Spleen (tissue), 11 donors: ENCODE results near the gene GP5. TPM values are rescaled to one million over a fixed set of nuclear protein-coding genes. Genes with fewer than 3 reads are reported as not detected.

Experiments used
- DNase-seq: peaks from one replicate; pipeline ENCODE4 v3.0.0-alpha.2; 2020
- H3K27ac ChIP-seq, 8 donors: fragments of 200-600 bp; sonication (generic) in 7 of 8; 1 replicate in 4 of 8; 2 replicates in 4 of 8; pipeline versions ENCODE4 v1.5.0 to v1.8.0; 2016 to 2021; ENCODE audit warnings: inconsistent platforms in 4 of 8, mild to moderate bottlenecking in 4 of 8, moderate library complexity in 1 of 8
- H3K27me3 ChIP-seq, 7 donors: fragments of 200-600 bp; sonication (generic) in 6 of 7; replicated peaks in 1 of 7; 1 replicate in 4 of 7; 2 replicates in 3 of 7; pipeline versions ENCODE4 v1.5.0 to v1.8.0; 2016 to 2021; ENCODE audit warnings: inconsistent platforms in 3 of 7, mild to moderate bottlenecking in 1 of 7
- H3K36me3 ChIP-seq, 6 donors: fragments of 200-600 bp; sonication (generic) in 5 of 6; 1 replicate in 4 of 6; 2 replicates in 2 of 6; pipeline versions ENCODE4 v1.5.0 to v1.8.0; 2016 to 2021; ENCODE audit warnings: inconsistent platforms in 2 of 6
- H3K4me1 ChIP-seq, 6 donors: fragments of 200-600 bp; sonication (generic) in 5 of 6; 1 replicate in 3 of 6; 2 replicates in 3 of 6; pipeline versions ENCODE4 v1.5.0 to v1.8.0; 2016 to 2021; ENCODE audit warnings: inconsistent platforms in 3 of 6
- H3K4me3 ChIP-seq, 8 donors: fragments of 200-600 bp; sonication (generic) in 7 of 8; 1 replicate in 4 of 8; 2 replicates in 4 of 8; pipeline versions ENCODE4 v1.5.0 to v1.8.0; 2016 to 2021; ENCODE audit warnings: inconsistent platforms in 4 of 8, mild to moderate bottlenecking in 4 of 8, moderate library complexity in 2 of 8
- H3K9me3 ChIP-seq, 8 donors: fragments of 200-600 bp; sonication (generic) in 7 of 8; 1 replicate in 4 of 8; 2 replicates in 4 of 8; pipeline versions ENCODE4 v1.5.0 to v1.8.0; 2016 to 2021; ENCODE audit warnings: inconsistent platforms in 4 of 8
- POLR2A ChIP-seq, 3 donors: fragments of 450-650 bp; IDR thresholded peaks; one replicate each; pipeline ENCODE4 v1.5.1; 2017; ENCODE audit warnings: antibody characterized with exemption in 3 of 3, mild to moderate bottlenecking in 1 of 3
- POLR2AphosphoS5 ChIP-seq, 3 donors: sonication (generic); formaldehyde crosslinking; IDR thresholded peaks; one replicate each; pipeline ENCODE4 v1.5.1; 2017; ENCODE audit warnings: antibody characterized with exemption in 3 of 3
- WGBS, 5 donors: extraction: QIAGEN DNeasy Blood & Tissue Kit in 3 of 5; methylation state at CpG; one replicate each; pipeline versions ENCODE4 v1.1.5 to v1.1.7; 2013 to 2018; 5-methylcytosine and 5-hydroxymethylcytosine counted together
- intact Hi-C: fragments of 100-400 bp; cut with DNase I; formaldehyde crosslinking; loops from one replicate; pipeline ENCODE4 v1.15.0; 2023; ENCODE audit warnings: low total_unique reads
- polyA plus RNA-seq, 3 donors: library from polyadenylated mRNA; stranded (reverse); fragments of 200-250 nt; gene quantifications; one replicate each; pipeline ENCODE4 v1.2.1, GENCODE V29; 2013
- total RNA-seq, 7 donors: library from RNA; depleted of rRNA in 3 of 7; stranded (reverse); fragments of >200 nt in 3 of 7; fragmentation: NEBNext Ultra II Directional in 4 of 7; extraction: Animal tissue kit (Norgen Biotek cat#: 25700) in 4 of 7; gene quantifications; one replicate each; pipeline versions ENCODE4 v1.1.0 to v1.2.1, GENCODE V29; 2016 to 2021
- TF ChIP-seq, protein P1 (sequence below), 11 experiments: fragments of 200-600 bp in 7 of 11; fragments of 450-650 bp in 4 of 11; sonication (generic) in 4 of 11; IDR thresholded peaks in 8 of 11; conservative IDR thresholded peaks in 3 of 11; 1 replicate in 7 of 11; 2 replicates in 4 of 11; pipeline versions ENCODE4 v1.4.0 to v1.8.0; 2016 to 2021; ENCODE audit warnings: antibody characterized with exemption in 11 of 11, inconsistent platforms in 4 of 11, mild to moderate bottlenecking in 1 of 11
- donor health status: healthy with polysubstance abuse.
- donor health status: DM: no; HTN: no; CAD: no; lungs with moderate emphysema.
- donor health status: DM: no; HTN: no; CAD: no.
- donor health status: Bipolar disorder and iron deficiency.
- donor health status: healthy.
- donor health status: DM: no; HTN: no; CAD: no.
- donor health status: DM: yes; HTN: yes; CAD: no.

Gene GP5
- total and polyA plus RNA-seq, 10 donors: 0.15 to 1.8 (median 0.55) TPM

GRCh38 chr3:194384569-194385001, 14.5 kb downstream of the GP5 start:
- no peak overlapping the region for H3K4me3 ChIP-seq
- DNase-seq: peak; percentile 46
- no peak overlapping the region for H3K27ac ChIP-seq
- H3K27me3 ChIP-seq: peaks cover 0 to 46% (median 0%) of the 10 kb centered on the region in 7 donors
- H3K9me3 ChIP-seq: no peaks in the 10 kb centered on the region
- 81 to 94% (median 91%) methylated on average over 11 to 12 of the region's 12 CpGs for WGBS, 5 donors
- TF ChIP-seq POLR2A (IDR thresholded peaks at IDR 0.05) (no peak), POLR2AphosphoS5 (IDR thresholded peaks at IDR 0.05) (no peak)
- H3K4me1 ChIP-seq: no peaks in the 10 kb centered on the region
- intact Hi-C loops: no loop called here
- H3K36me3 ChIP-seq: no peaks in the 10 kb centered on the region

DNA sequence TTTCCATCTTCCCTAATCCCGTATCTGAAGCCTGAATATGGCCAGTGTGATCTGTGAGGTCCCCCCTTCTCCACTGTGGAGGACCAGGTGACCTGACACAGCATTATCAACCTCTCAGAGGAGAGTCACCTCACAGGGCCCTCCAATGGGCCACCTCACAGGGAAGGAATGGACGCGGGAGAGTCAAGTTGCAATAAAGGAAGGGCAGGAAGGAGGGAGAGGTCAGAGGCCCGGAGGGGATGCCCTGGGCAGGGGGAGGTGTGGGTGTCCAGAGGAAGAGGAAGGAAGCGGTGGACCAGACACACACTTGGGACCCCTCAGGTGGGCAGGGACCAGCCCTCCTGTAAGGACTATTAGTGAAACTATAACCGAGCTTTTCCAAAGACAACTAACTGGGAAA, 14.9 kb downstream of the GP5 start:
- Histone ChIP-seq H3K36me3 (no peaks in the 10 kb centered on the region), H3K4me1 (no peaks in the 10 kb centered on the region), H3K9me3 (no peaks in the 10 kb centered on the region), H3K4me3 (no peak overlapping the region), H3K27ac (no peak overlapping the region), H3K27me3 (peaks cover 0 to 50% (median 0%) of the 10 kb centered on the region in 7 donors)
- no peak for TF ChIP-seq POLR2A (IDR thresholded peaks at IDR 0.05)
- no peak for TF ChIP-seq POLR2AphosphoS5 (IDR thresholded peaks at IDR 0.05)
- TF ChIP-seq, protein P1, sequence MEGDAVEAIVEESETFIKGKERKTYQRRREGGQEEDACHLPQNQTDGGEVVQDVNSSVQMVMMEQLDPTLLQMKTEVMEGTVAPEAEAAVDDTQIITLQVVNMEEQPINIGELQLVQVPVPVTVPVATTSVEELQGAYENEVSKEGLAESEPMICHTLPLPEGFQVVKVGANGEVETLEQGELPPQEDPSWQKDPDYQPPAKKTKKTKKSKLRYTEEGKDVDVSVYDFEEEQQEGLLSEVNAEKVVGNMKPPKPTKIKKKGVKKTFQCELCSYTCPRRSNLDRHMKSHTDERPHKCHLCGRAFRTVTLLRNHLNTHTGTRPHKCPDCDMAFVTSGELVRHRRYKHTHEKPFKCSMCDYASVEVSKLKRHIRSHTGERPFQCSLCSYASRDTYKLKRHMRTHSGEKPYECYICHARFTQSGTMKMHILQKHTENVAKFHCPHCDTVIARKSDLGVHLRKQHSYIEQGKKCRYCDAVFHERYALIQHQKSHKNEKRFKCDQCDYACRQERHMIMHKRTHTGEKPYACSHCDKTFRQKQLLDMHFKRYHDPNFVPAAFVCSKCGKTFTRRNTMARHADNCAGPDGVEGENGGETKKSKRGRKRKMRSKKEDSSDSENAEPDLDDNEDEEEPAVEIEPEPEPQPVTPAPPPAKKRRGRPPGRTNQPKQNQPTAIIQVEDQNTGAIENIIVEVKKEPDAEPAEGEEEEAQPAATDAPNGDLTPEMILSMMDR (IDR thresholded peaks at IDR 0.05 in 8 of 11, conservative IDR thresholded peaks at IDR 0.05 in 3 of 11): no peak
- intact Hi-C loops: no loop called here
- 71 to 77% (median 74%) methylated on average over 6 of the region's 6 CpGs for WGBS, 5 donors
- DNase-seq: peak; percentile 41

- Histone ChIP-seq H3K4me3 (no peak overlapping the region), H3K4me1 (no peaks in the 10 kb centered on the region), H3K27me3 (peaks cover 0 to 56% (median 0%) of the 10 kb centered on the region in 7 donors), H3K27ac (no peak overlapping the region), H3K9me3 (no peaks in the 10 kb centered on the region), H3K36me3 (no peaks in the 10 kb centered on the region)
- intact Hi-C loops: no loop called here
- TF ChIP-seq, protein P1 (IDR thresholded peaks at IDR 0.05 in 8 of 11, conservative IDR thresholded peaks at IDR 0.05 in 3 of 11): no peak
- no peak for TF ChIP-seq POLR2A (IDR thresholded peaks at IDR 0.05)
- no peak for TF ChIP-seq POLR2AphosphoS5 (IDR thresholded peaks at IDR 0.05)
- 89 to 93% (median 91%) methylated on average over 13 to 14 of the region's 14 CpGs for WGBS, 5 donors
- peak; percentile 53 for DNase-seq
Measured at GRCh38 chr3:194383276-194383940, 15.7 kb downstream of the GP5 start.

GRCh38 chr3:194382892-194383223, 16.2 kb downstream of the GP5 start:
- Histone ChIP-seq H3K4me1 (no peaks in the 10 kb centered on the region), H3K9me3 (no peaks in the 10 kb centered on the region), H3K4me3 (no peak overlapping the region), H3K27ac (no peak overlapping the region), H3K36me3 (no peaks in the 10 kb centered on the region), H3K27me3 (peaks cover 0 to 56% (median 0%) of the 10 kb centered on the region in 7 donors)
- WGBS, 5 donors: 54 to 70% (median 63%) methylated on average over 8 to 9 of the region's 9 CpGs
- intact Hi-C loops: no loop called here
- DNase-seq: peak; percentile 51
- TF ChIP-seq POLR2AphosphoS5 (IDR thresholded peaks at IDR 0.05): no peak
- TF ChIP-seq POLR2A (IDR thresholded peaks at IDR 0.05): no peak
- TF ChIP-seq, protein P1 (IDR thresholded peaks at IDR 0.05 in 8 of 11, conservative IDR thresholded peaks at IDR 0.05 in 3 of 11): no peak
